GM18499 (cell line): ENCODE data around the gene AFF2.

Experiments
- ATAC-seq: cut with Tn5 transposase; IDR thresholded peaks from one replicate; pipeline ENCODE4 v1.9.1; 2021; ENCODE audit warnings: moderate number of reproducible peaks; ENCODE audit not compliant: insufficient read depth, unreplicated experiment

Gene AFF2

DNA sequence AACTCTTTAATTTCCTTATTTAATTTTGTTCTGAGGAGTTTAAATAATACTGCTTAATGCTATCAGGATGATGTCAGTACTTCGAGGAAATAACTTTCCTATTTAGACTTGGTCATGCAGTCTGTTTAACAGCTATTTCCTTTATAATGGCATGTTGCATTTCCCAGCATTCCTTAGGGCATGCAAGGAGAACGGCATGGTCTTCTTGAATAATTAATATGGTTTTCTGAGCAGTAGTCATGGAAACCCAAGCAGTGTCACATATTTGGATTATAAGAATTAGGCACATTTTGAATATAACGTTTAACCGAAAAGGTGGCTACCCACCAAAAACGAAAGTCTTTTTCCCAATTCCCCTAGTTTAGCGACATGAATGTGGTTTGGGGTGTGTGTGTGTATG lies 76.0 kb downstream of the AFF2 start:
- ATAC-seq, result no peak

DNA sequence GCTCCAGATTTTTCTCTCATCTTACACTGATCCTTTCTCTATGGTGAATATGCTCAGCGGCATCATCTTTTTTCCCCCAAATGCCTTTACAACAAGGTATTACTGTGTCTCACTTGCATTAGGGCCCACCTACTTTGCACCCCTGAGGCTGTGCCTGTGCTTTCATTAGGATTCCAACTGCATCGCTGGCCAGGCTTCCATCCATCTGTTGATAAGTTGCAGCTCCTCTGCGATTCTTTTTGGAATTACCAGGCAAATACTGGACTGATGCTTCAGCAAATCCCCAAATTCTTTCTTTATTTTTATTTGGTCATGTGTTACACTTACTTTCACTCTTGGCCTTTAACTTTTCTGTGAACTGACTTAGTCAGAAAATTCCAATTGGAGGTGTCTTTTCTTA lies 77.3 kb downstream of the AFF2 start:
- no peak for ATAC-seq

DNA sequence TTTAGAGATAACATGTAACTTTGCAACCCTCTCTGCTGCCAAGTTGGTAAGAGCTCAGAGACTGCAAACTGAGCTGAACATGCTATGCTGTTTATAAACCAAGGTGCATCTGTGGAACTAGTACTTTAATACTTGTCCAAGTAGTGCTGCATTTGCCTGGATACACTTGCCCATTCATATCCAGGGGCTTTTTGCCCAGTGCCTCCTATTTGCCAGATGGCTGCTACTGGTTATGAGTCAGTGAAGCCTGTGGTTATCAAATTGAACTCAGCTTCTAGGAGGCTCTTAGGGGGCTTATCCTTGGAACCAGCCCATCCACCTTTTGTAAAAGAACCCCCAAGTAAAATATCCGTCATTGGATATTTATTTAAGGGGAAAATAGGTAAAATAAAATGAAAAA lies 79.6 kb downstream of the AFF2 start:
- no peak for ATAC-seq

DNA sequence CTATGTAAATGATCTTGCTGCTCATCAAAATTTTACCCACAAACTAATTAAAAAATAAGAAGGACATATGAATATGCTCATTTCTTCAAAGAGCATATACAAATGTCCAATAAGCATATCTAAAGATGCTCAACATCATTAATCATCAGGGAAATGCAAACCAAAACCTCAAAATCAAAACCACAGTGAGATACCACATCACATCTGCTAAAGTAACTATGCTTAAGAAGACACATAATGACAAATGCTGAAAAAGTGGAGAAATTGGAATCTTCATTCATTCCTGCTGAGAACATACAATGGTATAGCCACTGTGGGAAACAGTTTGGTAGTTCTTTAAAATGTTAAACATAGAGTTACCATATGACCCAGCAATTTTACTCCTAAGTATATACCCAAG lies 81.9 kb downstream of the AFF2 start:
- ATAC-seq, result no peak

DNA sequence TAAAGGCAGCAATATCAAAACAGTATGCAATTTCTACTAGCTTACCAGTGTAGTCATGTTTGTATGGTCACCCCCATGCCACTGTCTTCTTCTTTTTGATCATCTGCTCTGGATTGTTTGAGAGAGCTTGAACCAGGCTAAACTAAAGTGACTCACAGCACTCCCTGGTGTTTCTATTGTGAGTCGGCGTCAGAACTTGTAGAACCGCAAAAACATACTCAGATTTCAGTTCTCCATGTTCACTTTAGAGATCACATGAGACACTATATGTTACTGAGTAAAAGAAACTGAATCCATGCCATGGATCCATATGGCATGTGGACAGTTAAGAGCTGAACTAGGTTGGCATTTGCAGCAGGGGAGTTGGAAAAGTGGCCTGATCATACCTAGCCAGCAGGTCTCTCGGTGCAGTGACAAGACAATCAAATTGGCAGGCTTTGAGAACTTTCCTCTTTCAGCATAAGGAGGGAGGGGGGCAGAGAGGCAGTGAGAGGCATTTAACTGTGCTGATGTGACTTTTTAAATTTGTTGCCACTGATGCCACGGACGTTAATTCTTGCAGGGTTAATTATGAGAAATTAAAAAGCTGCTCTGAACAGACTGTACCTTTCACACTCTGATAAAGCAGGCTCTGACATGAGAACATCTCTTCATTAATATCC lies 88.4 kb downstream of the AFF2 start:
- no peak for ATAC-seq

DNA sequence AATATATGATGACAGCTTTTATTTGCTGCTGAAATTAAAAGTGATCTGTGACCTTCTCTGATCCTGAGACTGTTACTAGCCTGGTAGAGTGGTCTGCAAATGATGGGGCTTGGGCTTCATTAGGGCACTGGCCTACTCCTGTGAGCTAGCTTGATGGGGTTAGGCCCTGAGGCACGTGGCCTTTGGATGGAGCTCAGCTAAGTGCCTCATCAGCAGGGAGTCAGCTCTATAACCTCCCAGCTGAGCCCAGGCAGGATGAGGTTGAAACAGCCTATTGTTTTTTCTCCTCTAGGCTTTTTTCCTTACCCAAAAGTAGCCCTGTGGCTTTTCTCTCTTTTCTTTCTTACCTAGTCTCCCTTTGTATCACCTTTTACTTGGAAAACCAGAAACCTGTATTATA lies 92.2 kb downstream of the AFF2 start:
- no peak for ATAC-seq

DNA sequence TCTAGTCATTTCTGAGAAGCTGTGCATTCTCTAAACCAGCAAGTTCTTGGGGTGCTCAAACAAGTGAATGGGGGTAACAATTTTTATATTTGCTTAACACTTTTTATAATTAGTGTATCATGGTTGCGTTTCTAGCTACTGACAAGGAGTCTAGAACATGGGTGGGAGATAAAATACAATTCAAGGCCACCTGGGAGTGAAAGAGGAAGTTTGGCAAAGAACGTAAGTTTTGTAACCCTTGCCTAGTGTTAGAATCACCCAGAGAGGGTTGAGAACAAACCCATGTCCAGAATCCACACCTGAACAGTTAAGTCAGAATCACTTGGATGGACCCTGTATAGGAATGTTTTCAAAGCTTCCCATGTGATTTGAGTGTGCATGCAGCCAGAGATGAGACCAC lies 92.7 kb downstream of the AFF2 start:
- ATAC-seq, result no peak

DNA sequence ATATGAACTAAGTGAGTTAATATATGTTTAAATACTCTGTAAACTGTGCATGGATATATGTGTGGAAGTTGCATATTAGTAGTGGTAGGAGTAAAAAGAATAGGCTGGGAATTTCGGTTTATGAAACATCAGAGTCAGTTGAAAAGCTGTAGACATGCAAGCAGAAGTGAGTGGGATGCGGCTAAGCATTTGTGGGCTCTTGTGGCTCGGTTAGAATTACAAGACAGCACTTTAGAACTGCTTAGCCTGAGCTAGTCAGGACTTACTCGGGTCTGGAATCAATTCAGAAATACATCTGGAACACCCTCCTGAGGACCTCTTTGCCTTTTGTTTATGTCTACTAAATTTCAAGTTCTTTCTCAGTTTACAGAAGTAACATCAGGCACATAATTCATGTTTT lies 93.6 kb downstream of the AFF2 start:
- ATAC-seq, result no peak

DNA sequence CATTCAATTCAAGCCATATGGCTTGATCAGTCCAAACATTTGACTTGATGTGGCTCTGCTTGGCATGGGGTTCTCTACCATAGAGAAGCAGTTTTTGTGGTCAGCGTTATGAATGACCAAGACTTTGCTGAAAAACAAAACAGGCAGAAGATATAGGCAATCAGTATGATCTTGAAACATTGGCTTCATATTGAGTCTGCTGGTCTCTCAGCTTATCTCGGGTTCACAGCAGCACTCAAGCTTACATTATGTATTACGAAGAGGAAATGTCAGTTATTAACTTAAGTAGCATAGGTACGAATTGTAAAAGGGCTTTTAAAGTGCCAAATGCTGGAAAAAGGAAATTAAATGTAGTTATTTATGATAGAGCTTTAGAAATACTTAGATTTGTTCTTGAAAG lies 99.0 kb downstream of the AFF2 start:
- no peak for ATAC-seq

DNA sequence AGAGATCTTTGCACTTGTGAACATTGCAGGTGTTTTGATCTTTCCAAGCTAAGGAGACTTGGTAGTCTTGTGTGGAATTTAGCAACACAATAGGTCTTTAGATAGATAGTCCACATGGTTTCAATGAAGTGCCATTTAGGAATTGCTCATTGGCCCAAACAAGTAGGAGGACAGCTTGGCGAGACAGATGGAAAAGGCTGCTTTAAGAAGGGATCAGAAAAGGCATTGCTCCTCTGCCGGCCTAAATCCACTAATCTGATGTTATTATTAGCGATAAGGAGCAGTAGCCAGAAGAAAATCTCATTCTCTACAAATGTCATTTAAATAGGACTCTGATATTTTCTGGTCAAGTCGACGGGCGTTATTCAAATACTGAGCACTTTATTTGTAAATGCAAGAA lies 99.7 kb downstream of the AFF2 start:
- no peak for ATAC-seq

DNA sequence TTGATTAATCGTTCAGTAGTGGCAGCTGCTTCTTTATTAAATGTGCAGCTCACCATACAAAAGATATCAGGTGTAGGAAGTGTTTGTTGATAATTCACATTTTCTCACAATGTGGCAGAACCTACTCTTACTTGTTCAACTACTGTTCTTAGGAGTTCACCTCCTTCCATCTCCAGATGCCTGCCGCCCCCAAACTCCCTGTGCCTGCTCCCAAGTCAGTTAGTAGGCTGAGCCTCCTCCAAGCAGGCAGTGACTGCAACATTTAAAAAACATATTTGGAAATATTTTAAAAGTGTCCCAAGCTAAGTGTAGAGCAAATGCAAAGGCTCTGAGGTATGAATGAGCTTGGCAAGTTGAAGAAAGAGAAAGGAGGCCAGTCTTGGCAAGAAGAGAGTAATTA lies 100.2 kb downstream of the AFF2 start:
- ATAC-seq, result no peak

DNA sequence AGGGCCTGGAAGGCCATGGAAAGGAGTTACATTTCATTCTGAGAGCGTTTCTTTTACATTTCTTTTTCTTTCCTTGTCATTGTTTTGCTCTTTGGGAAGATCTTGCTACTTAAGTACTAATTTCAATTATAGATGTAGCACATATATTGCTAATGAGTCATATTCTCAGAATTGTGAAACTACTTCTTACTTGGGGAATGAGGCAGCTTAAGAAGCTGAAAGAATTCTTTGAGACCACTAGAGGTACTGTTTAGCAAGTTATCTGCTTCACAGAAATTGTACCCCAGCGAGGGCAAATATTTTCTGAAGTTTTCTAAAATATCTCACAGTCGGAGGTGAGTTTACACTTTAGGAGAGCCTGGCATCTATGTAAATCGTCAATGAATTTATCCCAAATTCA lies 100.6 kb downstream of the AFF2 start:
- ATAC-seq, result no peak

DNA sequence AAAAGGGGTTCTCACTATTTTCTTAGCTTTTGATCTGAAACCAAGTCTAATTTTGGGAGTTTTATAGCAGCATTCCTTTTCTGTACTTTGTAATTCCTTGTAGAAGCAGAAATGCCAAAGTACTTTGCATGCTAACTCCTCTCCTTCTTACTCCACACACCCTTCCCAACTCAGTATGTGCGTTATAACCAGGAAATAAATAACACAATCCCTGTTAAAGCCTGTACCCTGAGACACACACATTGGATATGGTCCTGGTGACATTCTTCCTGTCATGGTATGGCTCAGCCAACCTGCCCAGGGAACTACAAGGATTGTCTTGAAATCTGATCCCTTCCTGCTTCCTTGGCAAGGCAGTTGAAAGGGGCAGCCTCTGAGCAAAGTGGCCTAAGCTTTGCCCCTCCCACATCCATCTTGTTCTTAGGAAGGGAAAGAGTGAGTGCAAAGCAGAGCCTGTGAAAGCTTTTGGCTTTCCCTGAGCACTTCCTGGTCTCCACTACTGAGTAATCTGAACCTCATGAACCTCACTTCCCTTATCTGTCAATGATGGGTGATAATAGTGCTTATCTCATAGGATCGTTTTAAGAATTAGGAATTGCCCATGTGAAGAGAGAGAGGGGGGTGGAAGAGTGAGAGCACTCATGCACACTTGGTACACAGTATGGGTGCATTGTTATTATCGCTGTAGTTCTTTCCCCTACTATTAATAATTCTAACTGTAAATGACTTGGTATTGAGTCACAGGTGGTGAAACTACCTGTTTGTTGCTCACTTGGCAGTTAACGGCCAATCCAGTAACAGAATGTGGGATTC lies 109.3 kb downstream of the AFF2 start:
- ATAC-seq, result peak; percentile 57

DNA sequence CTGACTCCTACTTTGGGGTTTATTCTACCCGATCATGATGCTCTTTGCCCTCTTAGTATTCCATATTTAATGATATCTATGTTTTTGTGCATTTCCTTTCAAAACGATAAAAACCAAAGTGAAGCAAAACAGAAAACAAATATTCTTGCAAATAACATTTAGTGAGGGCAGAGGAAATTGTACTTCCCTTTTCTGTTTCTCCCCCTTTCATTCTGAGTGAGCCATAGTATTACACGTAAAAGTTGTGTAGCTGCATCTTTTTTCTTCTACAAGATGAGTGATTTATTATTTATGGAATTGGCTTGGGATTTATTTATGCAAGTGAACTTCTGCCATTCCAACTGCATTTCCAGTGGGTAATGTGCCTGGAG lies 109.9 kb downstream of the AFF2 start:
- peak; percentile 51 for ATAC-seq

DNA sequence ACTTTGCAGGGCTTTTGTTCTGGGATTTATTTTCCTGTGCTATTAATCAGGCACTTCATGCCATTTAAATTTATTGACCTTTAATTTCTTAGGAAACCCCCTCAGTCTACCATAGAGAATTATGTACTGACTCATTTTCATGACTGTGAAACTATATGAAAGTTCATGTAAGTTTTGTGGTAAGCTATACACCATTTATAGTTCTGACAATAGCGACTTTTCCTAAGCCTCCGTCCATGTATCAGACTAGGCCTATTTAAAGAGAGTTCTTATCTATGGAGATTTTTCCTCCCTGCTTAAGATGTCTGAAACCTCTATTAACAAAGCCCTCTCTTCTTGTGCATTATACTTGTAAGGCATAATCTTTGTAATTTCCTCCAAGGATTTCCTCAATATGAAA lies 111.6 kb downstream of the AFF2 start:
- peak; percentile 43 for ATAC-seq

DNA sequence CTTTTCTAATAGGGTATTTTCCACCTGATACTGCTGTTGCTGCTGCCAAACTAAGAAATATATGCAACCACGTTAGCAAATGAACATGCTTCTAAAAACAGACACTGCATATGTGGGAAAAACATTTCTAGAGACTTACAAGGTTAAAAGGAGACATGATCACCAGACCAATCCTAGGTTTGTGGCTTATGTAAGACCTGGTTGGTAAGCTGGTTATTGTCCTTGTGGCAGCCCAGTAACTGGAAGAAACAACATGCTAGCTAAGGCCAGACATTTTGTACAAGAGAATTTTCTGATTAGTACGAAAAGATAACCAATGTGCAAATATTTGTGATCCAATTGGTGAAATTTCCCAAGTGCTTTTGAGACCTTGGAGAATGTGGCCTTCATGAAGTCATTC lies 112.0 kb downstream of the AFF2 start:
- no peak for ATAC-seq

DNA sequence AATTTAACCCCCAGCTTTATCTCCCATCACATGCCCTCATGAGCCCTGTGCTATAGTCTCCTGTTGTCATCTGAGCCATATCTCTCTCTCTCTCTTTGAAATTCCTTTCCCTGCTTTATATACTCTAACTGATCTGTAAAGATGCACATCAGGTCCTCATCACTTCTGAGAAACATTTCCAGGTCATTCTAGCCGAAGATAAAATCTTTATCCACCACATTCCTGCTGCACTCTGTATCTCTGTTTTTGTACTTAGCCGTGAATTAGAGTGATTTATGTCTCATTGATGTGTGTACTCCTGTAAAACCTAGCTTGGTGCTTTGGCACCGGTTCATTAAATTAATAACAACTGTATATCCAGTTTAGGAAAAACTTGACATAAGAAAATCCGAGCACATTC lies 113.2 kb downstream of the AFF2 start:
- ATAC-seq, result no peak

DNA sequence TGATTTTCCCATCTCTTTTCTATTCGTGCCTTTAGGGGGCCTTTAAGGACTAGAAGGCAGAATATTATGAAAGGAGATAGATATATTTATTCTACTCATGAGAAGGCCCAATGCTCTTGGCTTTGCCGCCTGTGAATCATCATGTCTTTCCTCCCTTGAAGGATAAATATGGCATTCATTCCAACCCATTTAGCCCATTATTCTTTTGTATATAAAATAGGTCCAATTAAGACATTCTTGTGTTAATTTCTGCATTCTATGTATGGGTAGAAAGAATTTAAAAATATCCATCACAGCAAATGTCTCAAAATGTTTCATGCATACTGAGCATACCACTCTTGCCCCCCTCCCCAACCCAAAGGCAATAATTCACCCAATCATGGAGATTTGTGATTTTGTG lies 115.1 kb downstream of the AFF2 start:
- no peak for ATAC-seq

DNA sequence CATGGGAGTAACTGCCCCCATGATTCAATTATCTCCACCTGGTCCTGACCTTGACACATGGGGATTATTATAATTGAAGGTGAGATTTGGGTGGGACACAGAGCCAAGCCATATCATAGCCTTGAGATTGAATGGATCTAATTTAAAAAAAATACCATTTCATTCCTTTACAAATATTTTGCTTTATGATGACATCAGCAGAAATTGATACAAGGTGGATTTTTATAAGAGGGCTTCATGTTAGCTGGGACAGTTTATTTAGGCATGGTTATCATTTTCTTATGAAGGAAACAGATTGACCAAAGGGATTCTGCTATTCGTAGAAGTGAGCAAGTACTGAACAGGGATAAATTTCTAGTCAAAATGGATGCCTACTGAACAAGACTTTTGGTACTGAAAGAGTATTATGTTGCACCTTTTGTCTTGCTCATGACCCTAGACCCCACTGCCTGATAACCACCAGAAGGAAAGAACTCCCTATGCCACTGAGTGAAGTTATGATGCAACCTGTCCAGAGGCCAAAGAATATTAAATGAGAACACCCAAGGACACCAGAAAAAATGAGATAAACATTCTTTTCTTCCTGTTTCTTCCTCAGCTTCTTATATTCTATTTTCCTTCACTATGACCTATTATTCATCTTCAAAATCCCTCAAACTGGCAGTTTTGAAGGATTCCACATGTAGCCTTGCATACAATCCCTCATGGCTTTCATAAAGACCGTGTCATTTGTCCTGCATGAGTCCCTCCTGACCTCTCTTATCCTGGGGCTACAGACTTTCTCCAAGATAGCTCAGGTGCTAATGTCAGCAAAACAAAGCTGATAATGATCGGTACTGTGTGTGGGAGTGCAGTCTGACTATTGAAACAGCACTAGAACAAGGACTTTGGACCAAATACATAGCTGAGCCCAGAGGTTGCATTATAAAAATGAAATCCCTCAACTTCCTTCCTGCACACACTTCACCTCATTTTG lies 118.3 kb downstream of the AFF2 start:
- ATAC-seq, result no peak

DNA sequence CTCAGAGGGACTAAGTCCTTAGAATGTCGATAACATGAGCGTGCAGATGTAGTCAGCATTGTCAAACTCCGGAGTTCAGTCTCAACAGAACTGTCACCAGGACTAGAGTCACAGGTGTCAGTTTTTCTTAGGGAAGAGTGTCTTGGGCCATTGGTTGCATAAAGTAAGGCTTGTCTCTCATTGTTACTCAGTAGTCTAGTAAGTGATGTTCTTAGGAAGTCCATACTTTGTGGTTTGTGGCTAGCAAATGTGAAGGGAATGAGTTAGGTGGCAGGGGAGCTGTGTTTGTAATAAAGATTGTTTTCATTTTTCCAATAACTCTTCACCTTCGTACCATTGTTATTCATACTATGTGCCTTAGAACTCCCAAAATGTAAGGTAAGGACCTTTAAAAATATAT lies 119.6 kb downstream of the AFF2 start:
- ATAC-seq, result no peak

DNA sequence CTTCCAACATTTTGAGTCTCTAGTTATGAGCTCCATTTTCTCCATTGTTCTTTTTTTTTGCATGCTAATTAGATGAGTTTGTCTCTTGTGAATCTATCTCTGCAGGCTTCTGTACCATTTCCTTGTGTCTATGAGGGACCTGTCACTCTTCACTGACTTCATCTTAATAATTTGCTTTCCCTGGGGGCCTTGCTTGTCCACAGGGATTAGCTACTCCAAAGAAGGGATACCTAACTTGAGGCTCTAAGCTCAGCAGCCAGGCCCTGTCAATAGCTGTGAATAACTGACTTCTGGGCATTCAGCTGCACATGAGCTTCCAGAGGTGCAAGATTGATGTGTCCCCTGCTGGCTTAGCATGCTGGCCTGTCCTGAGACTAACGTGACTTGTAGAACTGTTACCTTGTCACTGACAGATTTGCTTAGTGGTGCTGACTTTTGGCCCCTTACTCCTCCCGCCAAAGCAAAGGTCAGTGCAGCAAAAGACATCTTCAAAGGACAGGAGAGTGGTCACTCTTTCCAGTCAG lies 124.6 kb downstream of the AFF2 start:
- no peak for ATAC-seq
